ENCODE measurements around the gene HSD3B7.

The HSD3B7 gene

GRCh38 chr16:31001507-31002249 is 16.7 kb downstream of the HSD3B7 start:
- no peak for TF ChIP-seq TCF12 (IDR thresholded peaks at IDR 0.05; ENCODE audit: low read depth)
- no peak for TF ChIP-seq CEBPB (IDR thresholded peaks at IDR 0.05)
- TF ChIP-seq TEAD4 (IDR thresholded peaks at IDR 0.05) = no peak
- TF ChIP-seq REST (IDR thresholded peaks at IDR 0.05; ENCODE audit: low read depth) = no peak
- no peak for TF ChIP-seq NFIC (IDR thresholded peaks at IDR 0.05)
- TF ChIP-seq USF1 (IDR thresholded peaks at IDR 0.05) = no peak
- no peak for TF ChIP-seq FOXM1 (IDR thresholded peaks at IDR 0.05; ENCODE audit: borderline replicate concordance, low read depth)
- TF ChIP-seq TAF1 (IDR thresholded peaks at IDR 0.05; ENCODE audit: low read depth) = no peak

- TF ChIP-seq TCF12 (IDR thresholded peaks at IDR 0.05; ENCODE audit: low read depth) (no peak), EP300 (IDR thresholded peaks at IDR 0.05; ENCODE audit: borderline replicate concordance) (no peak)
Observed at GRCh38 chr16:31002250-31002700, 17.3 kb downstream of the HSD3B7 start.

- TF ChIP-seq, protein P1, sequence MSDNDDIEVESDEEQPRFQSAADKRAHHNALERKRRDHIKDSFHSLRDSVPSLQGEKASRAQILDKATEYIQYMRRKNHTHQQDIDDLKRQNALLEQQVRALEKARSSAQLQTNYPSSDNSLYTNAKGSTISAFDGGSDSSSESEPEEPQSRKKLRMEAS (IDR thresholded peaks at IDR 0.05) = no peak
- TF ChIP-seq TCF12 (IDR thresholded peaks at IDR 0.05; ENCODE audit: low read depth) = no peak
- no peak for TF ChIP-seq YY1 (IDR thresholded peaks at IDR 0.05; ENCODE audit: low read depth)
- TF ChIP-seq USF1 (IDR thresholded peaks at IDR 0.05) = no peak
- TF ChIP-seq REST (IDR thresholded peaks at IDR 0.05; ENCODE audit: low read depth) = no peak
- no peak for TF ChIP-seq EGR1 (IDR thresholded peaks at IDR 0.05)
- no peak for TF ChIP-seq RAD21 (IDR thresholded peaks at IDR 0.05; ENCODE audit: low read depth)
- TF ChIP-seq CEBPB (IDR thresholded peaks at IDR 0.05) = no peak
- TF ChIP-seq TAF1 (IDR thresholded peaks at IDR 0.05; ENCODE audit: low read depth) = no peak
- no peak for TF ChIP-seq CREB1 (IDR thresholded peaks at IDR 0.05; ENCODE audit: low read depth)
- TF ChIP-seq ZBTB7A (IDR thresholded peaks at IDR 0.05; ENCODE audit: low read depth) = no peak
- no peak for TF ChIP-seq TEAD4 (IDR thresholded peaks at IDR 0.05)
- no peak for TF ChIP-seq FOXM1 (IDR thresholded peaks at IDR 0.05; ENCODE audit: borderline replicate concordance, low read depth)
- TF ChIP-seq NFIC (IDR thresholded peaks at IDR 0.05) = no peak
- no peak for TF ChIP-seq EP300 (IDR thresholded peaks at IDR 0.05; ENCODE audit: borderline replicate concordance)
Observed at GRCh38 chr16:31002862-31003341, 17.9 kb downstream of the HSD3B7 start.

DNA sequence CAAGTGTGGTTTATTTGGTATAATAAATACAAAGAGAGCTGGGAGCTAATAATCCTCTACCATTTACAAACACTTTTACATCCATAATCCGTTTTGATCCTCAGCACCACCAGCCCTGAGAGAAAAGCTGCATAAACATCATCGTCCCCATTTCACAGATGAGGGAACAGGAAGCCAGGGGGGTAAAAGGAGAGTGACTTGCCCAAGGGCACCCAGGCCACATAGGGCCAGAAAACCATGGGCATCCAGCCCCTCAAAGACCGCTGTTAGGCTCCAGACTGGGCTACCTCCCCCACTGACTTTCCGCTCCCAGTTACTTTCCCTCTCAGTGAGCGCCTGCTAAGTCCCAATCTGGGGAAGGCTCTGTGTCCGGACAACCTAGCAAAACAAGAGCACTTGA is 18.7 kb downstream of the HSD3B7 start:
- TF ChIP-seq TAF1 (IDR thresholded peaks at IDR 0.05; ENCODE audit: low read depth) (no peak), TEAD4 (IDR thresholded peaks at IDR 0.05) (no peak), CEBPB (IDR thresholded peaks at IDR 0.05) (no peak), EGR1 (IDR thresholded peaks at IDR 0.05) (no peak), YY1 (IDR thresholded peaks at IDR 0.05; ENCODE audit: low read depth) (no peak)

GRCh38 chr16:31004658-31005057 is 19.7 kb downstream of the HSD3B7 start:
- TF ChIP-seq CEBPB (IDR thresholded peaks at IDR 0.05) (no peak), FOXM1 (IDR thresholded peaks at IDR 0.05; ENCODE audit: borderline replicate concordance, low read depth) (no peak), REST (IDR thresholded peaks at IDR 0.05; ENCODE audit: low read depth) (no peak), NFIC (IDR thresholded peaks at IDR 0.05) (no peak), USF1 (IDR thresholded peaks at IDR 0.05) (no peak), YY1 (IDR thresholded peaks at IDR 0.05; ENCODE audit: low read depth) (no peak), EGR1 (IDR thresholded peaks at IDR 0.05) (no peak), RAD21 (IDR thresholded peaks at IDR 0.05; ENCODE audit: low read depth) (no peak), TAF1 (IDR thresholded peaks at IDR 0.05; ENCODE audit: low read depth) (no peak), EP300 (IDR thresholded peaks at IDR 0.05; ENCODE audit: borderline replicate concordance) (no peak), CREB1 (IDR thresholded peaks at IDR 0.05; ENCODE audit: low read depth) (no peak), TCF12 (IDR thresholded peaks at IDR 0.05; ENCODE audit: low read depth) (no peak)
- TF ChIP-seq, protein P1 (IDR thresholded peaks at IDR 0.05) = no peak

All from Ishikawa (cell line).